ENCODE data around the gene MFAP3L. TPM values are rescaled to one million over a fixed set of nuclear protein-coding genes. Genes with fewer than 3 reads are reported as not detected.

Gene MFAP3L
- total RNA-seq, 1 donor from 2014 or later, result 14.2 TPM

GRCh38 chr4:169996379-169997240, 29.6 kb downstream of the MFAP3L start:
- H3K36me3 ChIP-seq (ENCODE audit: control insufficient read depth, insufficient read depth, low read length), result no peaks in the 10 kb centered on the region
- no peaks in the 10 kb centered on the region for H3K27me3 ChIP-seq (ENCODE audit: control insufficient read depth, insufficient read depth, low read length)
- TF ChIP-seq CTCF (IDR thresholded peaks at IDR 0.05; ENCODE audit: insufficient read depth, low read length, poor library complexity, severe bottlenecking), result no peak
- no peak overlapping the region for H3K4me3 ChIP-seq (ENCODE audit: low read depth, low read length)
- no peak for DNase-seq (ENCODE audit: low read depth)

GRCh38 chr4:169993531-169993930, 32.7 kb downstream of the MFAP3L start:
- DNase-seq (ENCODE audit: low read depth), result no peak

GRCh38 chr4:169988252-169988651, 37.9 kb downstream of the MFAP3L start:
- DNase-seq (ENCODE audit: low read depth), result no peak
- no peak for TF ChIP-seq CTCF (IDR thresholded peaks at IDR 0.05; ENCODE audit: insufficient read depth, low read length, poor library complexity, severe bottlenecking)
- Histone ChIP-seq H3K4me3 (ENCODE audit: low read depth, low read length) (no peak overlapping the region), H3K27me3 (ENCODE audit: control insufficient read depth, insufficient read depth, low read length) (no peaks in the 10 kb centered on the region), H3K36me3 (ENCODE audit: control insufficient read depth, insufficient read depth, low read length) (no peaks in the 10 kb centered on the region)

More at GRCh38 chr4:169993531-169993930, 32.7 kb downstream of the MFAP3L start:
- TF ChIP-seq CTCF (IDR thresholded peaks at IDR 0.05; ENCODE audit: insufficient read depth, low read length, poor library complexity, severe bottlenecking), result no peak
- Histone ChIP-seq H3K36me3 (ENCODE audit: control insufficient read depth, insufficient read depth, low read length) (no peaks in the 10 kb centered on the region), H3K4me3 (ENCODE audit: low read depth, low read length) (no peak overlapping the region), H3K27me3 (ENCODE audit: control insufficient read depth, insufficient read depth, low read length) (no peaks in the 10 kb centered on the region)

GRCh38 chr4:169987327-169988228, 38.6 kb downstream of the MFAP3L start:
- Histone ChIP-seq H3K36me3 (ENCODE audit: control insufficient read depth, insufficient read depth, low read length) (no peaks in the 10 kb centered on the region), H3K27me3 (ENCODE audit: control insufficient read depth, insufficient read depth, low read length) (no peaks in the 10 kb centered on the region), H3K4me3 (ENCODE audit: low read depth, low read length) (no peak overlapping the region)
- no peak for TF ChIP-seq CTCF (IDR thresholded peaks at IDR 0.05; ENCODE audit: insufficient read depth, low read length, poor library complexity, severe bottlenecking)
- DNase-seq (ENCODE audit: low read depth), result no peak

GRCh38 chr4:169986369-169986768, 39.8 kb downstream of the MFAP3L start:
- no peak for DNase-seq (ENCODE audit: low read depth)
- Histone ChIP-seq H3K36me3 (ENCODE audit: control insufficient read depth, insufficient read depth, low read length) (no peaks in the 10 kb centered on the region), H3K4me3 (ENCODE audit: low read depth, low read length) (no peak overlapping the region), H3K27me3 (ENCODE audit: control insufficient read depth, insufficient read depth, low read length) (no peaks in the 10 kb centered on the region)
- no peak for TF ChIP-seq CTCF (IDR thresholded peaks at IDR 0.05; ENCODE audit: insufficient read depth, low read length, poor library complexity, severe bottlenecking)
